NCI-H1694 treated with DMSO at 0.1 percent for 48 hours (cell line): ENCODE data around the gene EML6.
"Not testable (repeated sequence)": the region's sequence is repeated elsewhere in the genome, so short reads cannot be mapped to it uniquely, and the experiment has no call there.

Source experiments
- DNase-seq: peaks from one replicate; lab custom pipeline; 2025; lab: John Stamatoyannopoulos, UW

The EML6 gene

GRCh38 chr2:54723131-54723995, at the start of gene EML6:
TSS of gene EML6 (plus strand) at chr2:54723662. CDS start at chr2:54725062, 1,400 bp downstream.
- peak; percentile 99 for DNase-seq

GRCh38 chr2:54675281-54675680, 48.2 kb upstream of the EML6 start:
- no peak for DNase-seq

GRCh38 chr2:54675738-54676137, 47.7 kb upstream of the EML6 start:
- no peak for DNase-seq

GRCh38 chr2:54676656-54677055, 46.8 kb upstream of the EML6 start:
- DNase-seq: no peak

- no peak for DNase-seq
Observed at GRCh38 chr2:54677476-54678265, 45.8 kb upstream of the EML6 start.

- no peak for DNase-seq
Observed at GRCh38 chr2:54678719-54679118, 44.7 kb upstream of the EML6 start.

GRCh38 chr2:54680397-54681041, 42.9 kb upstream of the EML6 start:
- peak; percentile 19 for DNase-seq

- DNase-seq: no peak
Observed at GRCh38 chr2:54681416-54681815, 42.0 kb upstream of the EML6 start.

GRCh38 chr2:54683596-54683995, 39.9 kb upstream of the EML6 start:
- DNase-seq: no peak

- no peak for DNase-seq
Observed at GRCh38 chr2:54685263-54685775, 38.1 kb upstream of the EML6 start.

- DNase-seq: no peak
Observed at GRCh38 chr2:54687595-54688152, 35.8 kb upstream of the EML6 start.

- peak; percentile 39 for DNase-seq
Observed at GRCh38 chr2:54691445-54692135, 31.9 kb upstream of the EML6 start.

GRCh38 chr2:54692556-54692955, 30.9 kb upstream of the EML6 start:
- no peak for DNase-seq

- DNase-seq: no peak
Observed at GRCh38 chr2:54695378-54695777, 28.1 kb upstream of the EML6 start.

- no peak for DNase-seq
Observed at GRCh38 chr2:54697934-54698333, 25.5 kb upstream of the EML6 start.

- DNase-seq: not testable (repeated sequence)
Observed at GRCh38 chr2:54698926-54699325, 24.5 kb upstream of the EML6 start.

GRCh38 chr2:54699665-54700064, 23.8 kb upstream of the EML6 start:
- no peak for DNase-seq

- DNase-seq: no peak
Observed at GRCh38 chr2:54701029-54701428, 22.4 kb upstream of the EML6 start.

GRCh38 chr2:54704238-54704637, 19.2 kb upstream of the EML6 start:
- no peak for DNase-seq

- peak; percentile 73 for DNase-seq
Observed at GRCh38 chr2:54704688-54705605, 18.5 kb upstream of the EML6 start.
